HEK293 (cell line): ENCODE data around the gene HOXA11.

Experiments
- CTCF ChIP-seq: fragments of 450-650 bp; formaldehyde crosslinking; IDR thresholded peaks from 2 replicates; pipeline ENCODE4 v1.5.1; 2016; ENCODE audit warnings: missing biosample characterization, missing genetic modification characterization
- TSHZ1 ChIP-seq: fragments of 450-650 bp; formaldehyde crosslinking; IDR thresholded peaks from 2 replicates; pipeline ENCODE4 v1.5.1; 2016; ENCODE audit warnings: missing biosample characterization, missing genetic modification characterization, borderline replicate concordance
- ZBTB48 ChIP-seq: fragments of 450-650 bp; formaldehyde crosslinking; IDR thresholded peaks from 2 replicates; pipeline ENCODE4 v1.5.1; 2016; ENCODE audit warnings: missing biosample characterization, missing genetic modification characterization
- ZNF140 ChIP-seq: fragments of 450-650 bp; formaldehyde crosslinking; IDR thresholded peaks from 2 replicates; pipeline ENCODE4 v1.5.1; 2016; ENCODE audit warnings: missing biosample characterization, missing genetic modification characterization
- ZNF248 ChIP-seq: fragments of 450-650 bp; formaldehyde crosslinking; IDR thresholded peaks from 2 replicates; pipeline ENCODE4 v1.5.1; 2017; ENCODE audit warnings: missing biosample characterization, missing genetic modification characterization
- ZNF513 ChIP-seq: fragments of 450-650 bp; IDR thresholded peaks from 2 replicates; pipeline ENCODE4 v1.5.1; 2018; ENCODE audit warnings: missing biosample characterization, missing genetic modification characterization
- ZNF580 ChIP-seq: fragments of 450-650 bp; formaldehyde crosslinking; IDR thresholded peaks from 2 replicates; pipeline ENCODE4 v1.5.1; 2016; ENCODE audit warnings: missing biosample characterization, missing genetic modification characterization

GRCh38 chr7:27176524-27176845, 8.5 kb downstream of the HOXA11 start:
- TF ChIP-seq TSHZ1 (tag by site-specific recombination) (no peak), ZBTB48 (tag by site-specific recombination) (no peak), CTCF (tag by site-specific recombination) (no peak), ZNF580 (tag by site-specific recombination) (no peak), ZNF140 (tag by site-specific recombination) (no peak), ZNF513 (tag by site-specific recombination) (no peak), ZNF248 (no peak)
